T47D (cell line): Measurements from ENCODE around the gene RLBP1.
A peak's percentile ranks its signal among the peaks of the same experiment; 100 is the strongest.

Experiments used
- DNase-seq, 2 experiments: peaks; one replicate each; pipeline versions ENCODE4 v3.0.0 to v3.0.0-alpha.2; 2011 to 2012; ENCODE audit warnings: low read depth in 1 of 2, low spot score in 1 of 2
- JUND ChIP-seq: IDR thresholded peaks from 2 replicates; pipeline ENCODE4 v1.6.1; 2012; ENCODE audit warnings: low read depth
- in situ Hi-C: cut with HindIII; loops from 2 replicates; pipeline ENCODE4 v1.10.0; 2016; ENCODE audit warnings: low sequenced_read_pairs, low pct_unique_long_range_greater_than_20kb

Gene RLBP1

DNA sequence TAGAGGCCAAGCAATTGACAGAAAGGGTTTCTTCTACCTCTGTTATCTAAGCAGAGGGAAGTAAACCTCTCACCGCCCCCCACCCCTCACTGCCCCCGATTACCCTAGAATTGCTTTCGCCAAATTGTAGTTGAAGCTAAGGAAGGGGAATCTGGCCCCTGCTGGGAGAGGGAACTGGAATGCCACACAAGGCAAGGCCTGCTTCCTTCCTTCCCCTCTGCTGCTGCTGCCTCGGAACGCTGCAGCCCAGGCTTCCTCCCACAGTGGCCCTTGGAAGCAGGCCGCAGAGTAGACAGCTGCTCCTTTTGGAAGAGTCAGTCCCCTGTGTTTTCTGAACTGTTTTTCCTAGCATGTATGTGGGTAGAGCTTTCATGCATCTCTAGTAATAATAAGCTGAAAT, 21.6 kb downstream of the RLBP1 start:
- no peak for TF ChIP-seq JUND
- no peak for DNase-seq
- in situ Hi-C loops: no loop called here

- DNase-seq: no peak
- in situ Hi-C loops: no loop called here
- no peak for TF ChIP-seq JUND
Measured at GRCh38 chr15:89198934-89199333, 22.4 kb downstream of the RLBP1 start.

DNA sequence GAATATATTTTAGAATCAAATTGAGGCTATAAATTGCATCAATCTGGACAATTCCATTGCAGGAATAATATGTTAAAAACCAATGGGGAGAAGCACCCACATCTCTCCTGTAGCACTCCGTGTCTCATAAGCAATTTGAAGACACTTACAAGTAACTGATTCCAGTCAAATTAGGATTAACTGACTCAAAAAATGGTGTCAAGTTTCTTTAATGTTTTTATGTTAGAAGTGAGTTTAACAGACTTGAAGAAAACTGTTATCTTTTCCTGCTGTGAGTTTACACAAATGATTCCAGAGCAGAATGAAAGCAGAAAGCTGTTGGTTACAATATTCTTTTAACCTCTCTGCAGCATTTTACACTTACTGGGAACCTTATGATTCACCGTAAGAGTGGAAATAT, 23.2 kb downstream of the RLBP1 start:
- no peak for TF ChIP-seq JUND
- in situ Hi-C loops: no loop called here
- no peak for DNase-seq

DNA sequence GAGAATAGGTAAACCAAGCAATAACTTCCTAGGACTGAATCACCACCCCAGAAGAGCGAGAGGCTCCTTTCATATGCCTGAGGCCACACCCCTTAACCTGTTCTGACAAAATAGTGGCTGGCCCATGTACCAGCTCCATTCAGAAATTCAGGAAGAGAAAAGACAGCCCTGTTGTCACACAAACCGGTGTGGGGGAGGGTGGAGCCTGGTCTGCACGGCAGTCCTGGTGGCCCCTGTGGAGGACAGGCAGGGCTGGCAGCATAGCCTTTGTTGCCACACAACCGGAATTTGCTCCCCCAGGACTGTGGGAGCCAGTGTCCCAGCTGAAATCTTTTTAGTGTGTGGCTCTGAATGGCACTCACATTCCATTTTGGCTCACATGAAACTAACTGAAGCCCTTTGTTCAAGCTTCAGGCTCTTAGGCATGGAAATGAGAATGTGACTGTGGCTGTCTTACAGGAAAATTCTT, 23.8 kb downstream of the RLBP1 start:
- in situ Hi-C loops: no loop called here
- TF ChIP-seq JUND: no peak
- DNase-seq: peak in 1 of 2 experiments; percentile 21

- in situ Hi-C loops: no loop called here
- no peak for TF ChIP-seq JUND
- DNase-seq: no peak
Measured at GRCh38 chr15:89196994-89197393, 24.4 kb downstream of the RLBP1 start.

DNA sequence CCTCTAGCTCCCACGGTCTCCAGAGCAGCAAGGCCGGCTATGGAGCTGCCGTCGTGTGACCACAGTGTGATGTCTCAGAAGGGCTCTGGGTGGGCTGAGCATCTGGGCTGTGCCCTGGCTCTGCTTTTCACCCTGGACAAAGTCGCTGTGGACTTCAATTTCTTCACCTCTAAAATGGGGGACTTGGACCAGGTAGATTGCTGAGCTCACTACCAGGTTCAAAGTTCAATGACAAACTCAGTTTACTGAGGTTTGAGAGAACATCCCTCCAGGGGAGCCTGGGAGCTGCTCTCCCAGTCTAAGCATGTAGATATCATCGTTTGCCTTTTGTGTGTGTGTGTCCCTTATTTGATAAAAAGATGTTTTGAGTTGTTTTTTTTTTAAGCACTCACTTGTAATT, 25.1 kb downstream of the RLBP1 start:
- in situ Hi-C loops: no loop called here
- TF ChIP-seq JUND: no peak
- no peak for DNase-seq

GRCh38 chr15:89195836-89196235, 25.5 kb downstream of the RLBP1 start:
- in situ Hi-C loops: no loop called here
- no peak for TF ChIP-seq JUND
- DNase-seq: no peak

DNA sequence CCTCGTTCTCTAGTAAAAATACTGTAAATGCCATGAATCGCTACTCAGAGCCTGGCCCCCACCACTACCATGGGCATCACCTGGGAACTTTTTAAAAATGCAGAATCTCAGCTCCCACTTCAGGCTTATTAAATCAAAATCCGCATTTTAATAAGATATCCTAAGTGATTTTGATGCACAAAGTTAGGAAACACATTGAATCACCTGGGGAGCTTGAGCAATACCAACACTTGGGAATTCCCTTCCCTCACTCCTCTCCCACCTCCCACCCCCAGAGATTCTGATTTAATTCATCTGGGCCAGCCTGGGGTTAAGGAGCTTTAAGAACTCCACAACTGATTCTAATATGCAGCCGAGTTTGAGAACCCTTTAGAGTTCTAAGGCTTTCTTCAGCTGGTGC, 26.8 kb downstream of the RLBP1 start:
- no peak for TF ChIP-seq JUND
- no peak for DNase-seq
- in situ Hi-C loops: no loop called here

DNA sequence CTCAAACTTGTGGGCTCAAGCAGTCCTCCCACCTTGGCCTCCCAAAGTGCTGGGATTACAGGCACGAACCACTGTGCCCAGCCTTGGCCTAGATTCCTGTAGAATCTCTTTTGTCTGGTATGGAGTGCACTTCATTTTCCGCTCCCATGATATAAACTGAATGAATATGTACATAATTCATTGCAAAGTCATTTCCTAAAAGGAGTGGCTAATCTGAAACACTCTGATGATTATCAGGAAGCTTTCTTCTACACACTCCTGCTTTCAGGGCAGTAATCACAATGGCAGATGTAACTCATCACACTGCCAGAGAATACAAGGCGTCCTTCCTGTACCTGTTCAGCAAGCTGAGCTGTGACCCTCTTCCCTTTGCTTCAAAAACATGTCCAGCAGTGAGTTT, 28.6 kb downstream of the RLBP1 start:
- no peak for DNase-seq
- TF ChIP-seq JUND: no peak
- in situ Hi-C loops: no loop called here

DNA sequence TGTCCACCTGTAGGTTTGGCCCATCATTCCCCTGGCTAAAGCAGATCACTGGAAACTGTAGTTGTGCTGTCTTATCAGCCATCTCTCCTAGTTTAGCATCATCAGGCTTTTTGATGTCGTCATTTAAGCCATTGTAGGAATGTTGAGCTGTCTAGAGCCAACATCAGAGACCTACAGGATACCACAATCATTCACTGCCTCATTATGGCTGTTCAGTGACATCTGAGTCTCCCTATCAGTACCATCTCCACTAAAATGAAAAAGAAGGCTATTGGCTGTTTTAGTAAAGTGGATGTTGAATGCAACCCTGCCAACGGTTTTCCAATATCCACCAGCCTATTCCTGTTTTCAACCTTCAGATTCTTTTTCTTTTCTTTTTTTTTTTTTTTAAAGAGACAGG, 29.2 kb downstream of the RLBP1 start:
- no peak for TF ChIP-seq JUND
- in situ Hi-C loops: no loop called here
- DNase-seq: no peak

- in situ Hi-C loops: no loop called here
- no peak for DNase-seq
- no peak for TF ChIP-seq JUND
Measured at GRCh38 chr15:89187986-89188514, 33.3 kb downstream of the RLBP1 start.

GRCh38 chr15:89187301-89187985, 33.9 kb downstream of the RLBP1 start:
- in situ Hi-C loops: no loop called here
- no peak for TF ChIP-seq JUND
- no peak for DNase-seq

DNA sequence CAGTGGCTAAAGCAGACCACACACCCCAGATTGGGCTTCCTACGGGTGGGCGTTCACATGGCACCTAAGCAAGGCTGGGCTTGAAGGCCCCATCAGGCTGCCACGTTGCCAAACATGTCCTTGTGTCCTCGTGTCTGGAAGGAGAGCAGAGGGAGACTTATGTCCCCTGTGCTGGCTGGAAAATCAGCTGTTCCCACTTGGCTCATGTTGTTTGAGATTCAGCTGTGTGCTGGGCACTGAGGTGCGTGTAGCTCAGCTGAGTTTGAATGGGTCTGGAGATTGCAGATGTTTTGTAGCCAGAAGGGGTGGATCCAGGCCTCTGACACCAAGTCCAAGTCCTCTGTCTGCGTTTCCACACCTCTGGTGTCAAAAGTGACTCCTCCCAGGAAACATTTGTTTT, 34.6 kb downstream of the RLBP1 start:
- no peak for TF ChIP-seq JUND
- in situ Hi-C loops: no loop called here
- DNase-seq: no peak
